Measurements from ENCODE around the gene GDAP1L1.

DNA sequence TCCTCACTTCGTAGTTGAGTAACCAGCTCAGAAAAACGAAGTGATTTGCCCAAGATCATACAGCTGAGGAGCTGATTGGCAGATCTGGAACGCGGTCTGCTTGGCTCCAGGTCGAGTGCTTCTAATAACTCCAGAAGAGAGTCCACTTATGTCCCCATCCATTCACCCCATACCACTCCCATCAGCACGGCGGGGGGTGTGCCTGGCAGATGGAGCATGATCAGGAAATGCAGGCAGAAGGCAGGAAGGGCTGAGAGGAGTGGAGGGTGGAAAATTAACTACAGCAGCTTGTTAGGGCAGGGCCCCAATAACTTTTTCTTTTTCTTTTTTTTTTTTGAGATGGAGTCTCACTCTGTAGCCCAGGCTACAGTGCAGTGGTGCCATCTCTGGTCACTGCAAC is 48.9 kb downstream of the GDAP1L1 start:
- TF ChIP-seq POLR2A (IDR thresholded peaks at IDR 0.05), result no peak
- TF ChIP-seq, protein P1, sequence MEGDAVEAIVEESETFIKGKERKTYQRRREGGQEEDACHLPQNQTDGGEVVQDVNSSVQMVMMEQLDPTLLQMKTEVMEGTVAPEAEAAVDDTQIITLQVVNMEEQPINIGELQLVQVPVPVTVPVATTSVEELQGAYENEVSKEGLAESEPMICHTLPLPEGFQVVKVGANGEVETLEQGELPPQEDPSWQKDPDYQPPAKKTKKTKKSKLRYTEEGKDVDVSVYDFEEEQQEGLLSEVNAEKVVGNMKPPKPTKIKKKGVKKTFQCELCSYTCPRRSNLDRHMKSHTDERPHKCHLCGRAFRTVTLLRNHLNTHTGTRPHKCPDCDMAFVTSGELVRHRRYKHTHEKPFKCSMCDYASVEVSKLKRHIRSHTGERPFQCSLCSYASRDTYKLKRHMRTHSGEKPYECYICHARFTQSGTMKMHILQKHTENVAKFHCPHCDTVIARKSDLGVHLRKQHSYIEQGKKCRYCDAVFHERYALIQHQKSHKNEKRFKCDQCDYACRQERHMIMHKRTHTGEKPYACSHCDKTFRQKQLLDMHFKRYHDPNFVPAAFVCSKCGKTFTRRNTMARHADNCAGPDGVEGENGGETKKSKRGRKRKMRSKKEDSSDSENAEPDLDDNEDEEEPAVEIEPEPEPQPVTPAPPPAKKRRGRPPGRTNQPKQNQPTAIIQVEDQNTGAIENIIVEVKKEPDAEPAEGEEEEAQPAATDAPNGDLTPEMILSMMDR (IDR thresholded peaks at IDR 0.05), result no peak
- no peak for TF ChIP-seq POLR2AphosphoS5 (IDR thresholded peaks at IDR 0.05)
